Mesenchymal stem cell (in vitro differentiated cells and primary cell): Measurements from ENCODE around the gene MSH3.

ENCODE experiments used
- DNase-seq: peaks from one replicate; pipeline ENCODE4 v3.0.0-alpha.2; 2013
- H2AFZ ChIP-seq: one replicate; pipeline ENCODE4 v1.6.1; 2013; ENCODE audit warnings: low read depth, mild to moderate bottlenecking, control low read depth, inconsistent platforms, low read length, moderate library complexity
- H2AK5ac ChIP-seq: 2 replicates; pipeline ENCODE4 v1.6.1; 2013; ENCODE audit warnings: low read length, moderate library complexity, mild to moderate bottlenecking, inconsistent platforms; ENCODE audit not compliant: severe bottlenecking
- H2BK120ac ChIP-seq: one replicate; pipeline ENCODE4 v1.6.1; 2013; ENCODE audit warnings: low read depth, mild to moderate bottlenecking, inconsistent platforms, low read length, moderate library complexity
- H2BK12ac ChIP-seq, 2 experiments: one replicate each; pipeline ENCODE4 v1.6.1; 2013; ENCODE audit warnings: inconsistent platforms in 2 of 2, low read length in 2 of 2, mild to moderate bottlenecking in 2 of 2, moderate library complexity in 2 of 2, control low read depth in 1 of 2
- H2BK15ac ChIP-seq: one replicate; pipeline ENCODE4 v1.6.1; 2013; ENCODE audit warnings: mild to moderate bottlenecking, low read depth, inconsistent platforms; ENCODE audit not compliant: poor library complexity, severe bottlenecking
- H2BK5ac ChIP-seq: 2 replicates; pipeline ENCODE4 v1.6.1; 2013; ENCODE audit warnings: low read depth, mild to moderate bottlenecking, low read length, control low read depth, inconsistent platforms; ENCODE audit not compliant: poor library complexity, severe bottlenecking
- H3K14ac ChIP-seq, 2 experiments: one replicate each; pipeline ENCODE4 v1.6.1; 2013; ENCODE audit warnings: inconsistent platforms in 2 of 2, low read length in 2 of 2, control low read depth in 1 of 2, mild to moderate bottlenecking in 1 of 2, moderate library complexity in 1 of 2
- H3K18ac ChIP-seq, 2 experiments: one replicate each; pipeline ENCODE4 v1.6.1; 2013; ENCODE audit warnings: inconsistent platforms in 2 of 2, low read length in 2 of 2, control low read depth in 1 of 2, low read depth in 1 of 2, mild to moderate bottlenecking in 1 of 2
- H3K23ac ChIP-seq, 2 experiments: one replicate each; pipeline ENCODE4 v1.6.1; 2013; ENCODE audit warnings: inconsistent platforms in 2 of 2, low read length in 2 of 2, mild to moderate bottlenecking in 2 of 2, moderate library complexity in 2 of 2, control low read depth in 1 of 2
- H3K27ac ChIP-seq: 2 replicates; pipeline ENCODE4 v1.5.1; 2013; ENCODE audit warnings: mild to moderate bottlenecking, moderate library complexity, low read length, control low read depth, inconsistent platforms; ENCODE audit not compliant: poor library complexity, severe bottlenecking
- H3K27me3 ChIP-seq, 2 experiments: 2 replicates each; pipeline versions ENCODE4 v1.6.1 to v1.7.0; 2013; ENCODE audit warnings: low read length in 2 of 2, mild to moderate bottlenecking in 2 of 2, moderate library complexity in 2 of 2, control low read depth in 1 of 2, inconsistent platforms in 1 of 2; ENCODE audit not compliant: control insufficient read depth in 1 of 2, insufficient read depth in 1 of 2
- H3K36me3 ChIP-seq, 2 experiments: 2 replicates each; pipeline versions ENCODE4 v1.6.1 to v1.7.0; 2013; ENCODE audit warnings: low read length in 2 of 2, control low read depth in 1 of 2, inconsistent platforms in 1 of 2, low read depth in 1 of 2, mild to moderate bottlenecking in 1 of 2; ENCODE audit not compliant: insufficient read depth in 2 of 2, control insufficient read depth in 1 of 2
- H3K4ac ChIP-seq, 2 experiments: one replicate each; pipeline ENCODE4 v1.6.1; 2013; ENCODE audit warnings: inconsistent platforms in 2 of 2, low read length in 2 of 2, mild to moderate bottlenecking in 2 of 2, moderate library complexity in 2 of 2, control low read depth in 1 of 2, low read depth in 1 of 2
- H3K4me1 ChIP-seq: 2 replicates; pipeline ENCODE4 v1.6.1; 2013; ENCODE audit warnings: low read depth, low read length, control low read depth; ENCODE audit not compliant: control insufficient read depth, insufficient read depth
- H3K4me2 ChIP-seq: 2 replicates; pipeline ENCODE4 v1.6.1; 2013; ENCODE audit warnings: low read length, mild to moderate bottlenecking, inconsistent platforms; ENCODE audit not compliant: poor library complexity, severe bottlenecking
- H3K4me3 ChIP-seq, 2 experiments: 2 replicates each; pipeline versions ENCODE4 v1.5.1 to v1.7.0; 2013; ENCODE audit warnings: low read length in 2 of 2, mild to moderate bottlenecking in 2 of 2, control low read depth in 1 of 2, low read depth in 1 of 2; ENCODE audit not compliant: insufficient read depth in 1 of 2
- H3K79me1 ChIP-seq: replicated peaks from 2 replicates; pipeline ENCODE4 v1.6.1; 2013; ENCODE audit warnings: mild to moderate bottlenecking, control low read depth, low read length, inconsistent platforms; ENCODE audit not compliant: poor library complexity, severe bottlenecking
- H3K9ac ChIP-seq: 2 replicates; pipeline ENCODE4 v1.7.0; 2013; ENCODE audit warnings: mild to moderate bottlenecking, low read length, moderate library complexity
- H3K9me3 ChIP-seq: 2 replicates; pipeline ENCODE4 v1.7.0; 2013; ENCODE audit warnings: mild to moderate bottlenecking, low read length; ENCODE audit not compliant: control insufficient read depth
- H4K8ac ChIP-seq: one replicate; pipeline ENCODE4 v1.6.1; 2013; ENCODE audit warnings: inconsistent platforms, mild to moderate bottlenecking, low read length, moderate library complexity
- H4K91ac ChIP-seq: one replicate; pipeline ENCODE4 v1.6.1; 2013; ENCODE audit warnings: mild to moderate bottlenecking, low read length, inconsistent platforms
- WGBS: methylation state at CpG from one replicate; pipeline ENCODE4 v1.1.7; 2013; ENCODE audit warnings: mixed read lengths; 5-methylcytosine and 5-hydroxymethylcytosine counted together

MSH3 gene

DNA sequence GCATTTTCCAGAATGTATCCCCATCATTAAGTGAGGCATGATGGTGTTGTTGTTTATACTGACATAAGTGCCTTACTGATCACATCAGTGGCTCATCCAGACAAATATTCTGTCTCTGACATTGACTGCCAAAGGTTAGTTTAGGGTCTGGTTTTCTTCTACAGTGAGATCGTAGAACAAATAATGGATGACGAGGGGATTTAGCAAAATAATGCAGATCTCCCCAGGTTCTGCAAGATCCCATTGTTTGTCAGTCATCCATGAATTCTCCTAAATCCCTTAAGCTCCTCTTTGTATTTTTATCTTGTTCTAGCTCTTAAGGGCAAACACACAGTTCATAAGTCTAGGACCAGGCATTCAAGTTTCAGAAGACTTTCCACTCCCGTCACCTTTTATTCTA lies 93.5 kb downstream of the MSH3 start:
- H2BK120ac ChIP-seq = no peak overlapping the region

DNA sequence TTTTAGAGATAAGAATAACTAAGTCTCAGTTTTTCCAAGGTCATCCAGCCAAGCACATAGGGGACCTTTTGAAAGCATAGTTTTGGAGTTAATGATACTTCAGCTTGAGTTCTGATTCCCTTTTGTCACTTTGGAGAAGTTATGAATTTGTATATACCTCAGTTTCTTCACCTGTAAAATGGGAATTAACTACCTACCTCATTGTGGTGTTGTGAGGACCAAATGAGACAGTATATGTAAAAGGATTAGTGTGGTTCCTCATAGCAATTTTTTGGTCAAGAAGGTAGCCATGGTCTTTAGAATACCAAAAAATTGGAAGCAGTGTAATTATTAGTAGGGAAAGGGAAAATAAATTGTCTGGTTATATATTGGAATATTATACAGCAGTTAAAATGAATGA lies 98.0 kb downstream of the MSH3 start:
- H3K9ac ChIP-seq = no peak overlapping the region
- no peak overlapping the region for H2BK120ac ChIP-seq
- no peak overlapping the region for H4K91ac ChIP-seq
- no peak overlapping the region for H3K23ac ChIP-seq
- no peaks in the 10 kb centered on the region for H3K27me3 ChIP-seq
- H3K4me3 ChIP-seq = no peak overlapping the region
- H2AFZ ChIP-seq = no peak overlapping the region
- no peak overlapping the region for H3K4ac ChIP-seq
- H3K18ac ChIP-seq = no peak overlapping the region
- no peaks in the 10 kb centered on the region for H3K4me1 ChIP-seq
- H3K27ac ChIP-seq = no peak overlapping the region
- no peak overlapping the region for H2BK5ac ChIP-seq
- no peaks in the 10 kb centered on the region for H3K9me3 ChIP-seq
- H2AK5ac ChIP-seq = no peak overlapping the region
- no peak overlapping the region for H2BK15ac ChIP-seq
- H3K36me3 ChIP-seq = peaks cover 2 to 16% of the 10 kb centered on the region in 2 experiments
- H2BK12ac ChIP-seq = no peak overlapping the region
- H3K79me1 ChIP-seq = peaks cover 1% of the 10 kb centered on the region
- no peak overlapping the region for H3K14ac ChIP-seq
- no peak for DNase-seq
- no peak overlapping the region for H4K8ac ChIP-seq
- H3K4me2 ChIP-seq = no peak overlapping the region

More for the DNA sequence above, 93.5 kb downstream of the MSH3 start:
- no peaks in the 10 kb centered on the region for H3K27me3 ChIP-seq
- peaks cover 7 to 38% of the 10 kb centered on the region in 2 experiments for H3K36me3 ChIP-seq
- no peak overlapping the region for H2AK5ac ChIP-seq
- no peak overlapping the region for H2BK12ac ChIP-seq
- peaks cover 3% of the 10 kb centered on the region for H3K9me3 ChIP-seq
- no peak overlapping the region for H3K18ac ChIP-seq
- no peak overlapping the region for H4K8ac ChIP-seq
- H3K79me1 ChIP-seq = peaks cover 5% of the 10 kb centered on the region
- H2AFZ ChIP-seq = no peak overlapping the region
- no peak overlapping the region for H3K27ac ChIP-seq
- no peak overlapping the region for H3K4me2 ChIP-seq
- no peak overlapping the region for H4K91ac ChIP-seq
- H3K23ac ChIP-seq = no peak overlapping the region
- H2BK15ac ChIP-seq = no peak overlapping the region
- no peak overlapping the region for H3K4me3 ChIP-seq
- H3K9ac ChIP-seq = no peak overlapping the region
- no peak overlapping the region for H3K14ac ChIP-seq
- H3K4ac ChIP-seq = no peak overlapping the region
- no peaks in the 10 kb centered on the region for H3K4me1 ChIP-seq
- no peak overlapping the region for H2BK5ac ChIP-seq
- no peak for DNase-seq
- 69% methylated on average over 2 of the region's 3 CpGs for WGBS

DNA sequence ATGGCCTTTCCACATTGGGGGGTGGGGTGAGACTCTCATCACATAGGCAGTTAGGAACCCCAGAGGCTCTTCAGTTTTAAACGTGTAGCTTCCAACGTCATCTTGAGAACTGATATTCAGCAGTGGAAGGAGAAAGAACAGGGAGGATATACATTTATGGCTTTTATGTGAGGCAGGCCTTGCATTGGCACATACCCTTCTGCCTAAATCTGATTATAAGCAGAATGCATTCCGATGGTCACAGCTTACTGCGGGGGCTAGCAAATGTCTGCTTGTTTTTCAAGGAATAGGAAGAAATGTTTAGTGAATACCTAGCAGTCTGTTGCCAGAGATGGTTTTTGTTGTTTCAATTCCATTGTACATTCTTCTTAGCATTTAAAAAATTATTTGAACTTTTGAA lies 99.3 kb downstream of the MSH3 start:
- no peak overlapping the region for H4K8ac ChIP-seq
- H2BK15ac ChIP-seq = no peak overlapping the region
- H2BK12ac ChIP-seq = no peak overlapping the region
- no peak overlapping the region for H3K4me2 ChIP-seq
- no peak overlapping the region for H3K9ac ChIP-seq
- H3K27ac ChIP-seq = no peak overlapping the region
- no peak for DNase-seq
- no peak overlapping the region for H2BK5ac ChIP-seq
- H3K9me3 ChIP-seq = no peaks in the 10 kb centered on the region
- H2AK5ac ChIP-seq = no peak overlapping the region
- H3K27me3 ChIP-seq = no peaks in the 10 kb centered on the region
- H3K18ac ChIP-seq = no peak overlapping the region
- no peak overlapping the region for H3K23ac ChIP-seq
- no peaks in the 10 kb centered on the region for H3K4me1 ChIP-seq
- H3K79me1 ChIP-seq = peaks cover 1% of the 10 kb centered on the region
- H2BK120ac ChIP-seq = no peak overlapping the region
- H2AFZ ChIP-seq = no peak overlapping the region
- H3K4me3 ChIP-seq = no peak overlapping the region
- no peak overlapping the region for H3K14ac ChIP-seq
- H3K36me3 ChIP-seq = peaks cover 2 to 14% of the 10 kb centered on the region in 2 experiments
- 91% methylated on average over 4 of the region's 4 CpGs for WGBS
- no peak overlapping the region for H3K4ac ChIP-seq
- no peak overlapping the region for H4K91ac ChIP-seq

DNA sequence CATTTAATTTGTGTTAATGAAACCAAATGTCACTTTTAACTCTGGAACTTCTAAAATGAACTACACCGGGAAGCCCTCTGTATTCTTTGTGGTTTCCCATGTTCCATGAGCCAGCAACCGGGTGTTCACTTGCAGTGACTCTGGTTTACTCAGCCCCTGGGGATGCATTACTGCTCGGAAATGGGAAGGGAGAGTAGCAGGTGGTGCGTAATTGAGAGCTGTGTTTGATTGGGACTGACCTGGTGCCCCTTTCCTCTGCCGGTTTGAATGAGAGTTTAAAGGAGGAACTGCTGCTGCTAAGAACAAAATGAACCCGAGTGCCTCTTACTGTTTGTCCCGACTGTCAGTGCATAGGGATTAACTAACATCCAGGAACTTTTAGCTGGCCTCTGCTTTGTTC lies 100.4 kb downstream of the MSH3 start:
- no peak overlapping the region for H4K8ac ChIP-seq
- no peak overlapping the region for H3K27ac ChIP-seq
- no peak overlapping the region for H3K23ac ChIP-seq
- no peak overlapping the region for H3K4me2 ChIP-seq
- DNase-seq = peak; percentile 11
- no peak overlapping the region for H2BK5ac ChIP-seq
- no peak overlapping the region for H3K18ac ChIP-seq
- no peak overlapping the region for H3K14ac ChIP-seq
- H4K91ac ChIP-seq = no peak overlapping the region
- no peaks in the 10 kb centered on the region for H3K4me1 ChIP-seq
- no peak overlapping the region for H2BK12ac ChIP-seq
- no peak overlapping the region for H2BK15ac ChIP-seq
- no peak overlapping the region for H2BK120ac ChIP-seq
- no peak overlapping the region for H3K4ac ChIP-seq
- H3K4me3 ChIP-seq = no peak overlapping the region
- peaks cover 2 to 14% of the 10 kb centered on the region in 2 experiments for H3K36me3 ChIP-seq
- WGBS = 89% methylated on average over 7 of the region's 7 CpGs
- H3K9me3 ChIP-seq = no peaks in the 10 kb centered on the region
- no peak overlapping the region for H2AK5ac ChIP-seq
- peaks cover 3% of the 10 kb centered on the region for H3K79me1 ChIP-seq
- H3K9ac ChIP-seq = no peak overlapping the region
- H2AFZ ChIP-seq = no peak overlapping the region
- no peaks in the 10 kb centered on the region for H3K27me3 ChIP-seq
